Heart left ventricle (tissue), 16 donors: ENCODE data around the gene OTOP3. TPM values are rescaled to one million over a fixed set of nuclear protein-coding genes. Genes with fewer than 3 reads are reported as not detected.

Experiments
- ATAC-seq, 4 donors: fragments of 200-7000 bp; cut with Tn5 transposase; one replicate each; pipeline ENCODE4 v1.9.1; 2020 to 2022; ENCODE audit warnings: moderate library complexity in 4 of 4, mild to moderate bottlenecking in 3 of 4, moderate number of reproducible peaks in 1 of 4
- DNase-seq, 5 donors: peaks; one replicate each; pipeline ENCODE4 v3.0.0-alpha.2; 2020
- H3K27ac ChIP-seq, 12 donors: fragments of 200-600 bp; sonication (generic) in 4 of 12; one replicate each; pipeline versions ENCODE4 v1.5.0 to v1.8.0; 2016 to 2022; ENCODE audit warnings: mild to moderate bottlenecking in 2 of 12
- H3K27me3 ChIP-seq, 9 donors: fragments of 200-600 bp; sonication (generic) in 2 of 9; one replicate each; pipeline versions ENCODE4 v1.5.1 to v1.8.0; 2016 to 2022; ENCODE audit warnings: mild to moderate bottlenecking in 3 of 9
- H3K36me3 ChIP-seq, 9 donors: fragments of 200-600 bp; sonication (generic) in 2 of 9; one replicate each; pipeline versions ENCODE4 v1.5.0 to v1.8.0; 2018 to 2022; ENCODE audit warnings: mild to moderate bottlenecking in 2 of 9
- H3K4me1 ChIP-seq, 12 donors: fragments of 200-600 bp; sonication (generic) in 4 of 12; one replicate each; pipeline versions ENCODE4 v1.5.0 to v1.8.0; 2016 to 2022; ENCODE audit warnings: mild to moderate bottlenecking in 3 of 12
- H3K4me3 ChIP-seq, 12 donors: fragments of 200-600 bp; sonication (generic) in 4 of 12; one replicate each; pipeline versions ENCODE4 v1.5.0 to v1.8.0; 2017 to 2022; ENCODE audit warnings: mild to moderate bottlenecking in 9 of 12, moderate library complexity in 4 of 12
- H3K9me3 ChIP-seq, 12 donors: fragments of 200-600 bp; sonication (generic) in 4 of 12; one replicate each; pipeline versions ENCODE4 v1.5.0 to v1.8.0; 2016 to 2022; ENCODE audit warnings: mild to moderate bottlenecking in 1 of 12
- CTCF ChIP-seq, 12 donors: fragments of 200-600 bp; sonication (generic) in 4 of 12; IDR thresholded peaks; one replicate each; pipeline versions ENCODE4 v1.5.0 to v1.8.0; 2018 to 2022; ENCODE audit warnings: antibody characterized with exemption in 12 of 12, mild to moderate bottlenecking in 5 of 12
- POLR2A ChIP-seq, 2 donors: fragments of 450-650 bp; IDR thresholded peaks; one replicate each; pipeline ENCODE4 v1.6.1; 2017; ENCODE audit warnings: antibody characterized with exemption in 2 of 2, mild to moderate bottlenecking in 2 of 2, moderate library complexity in 2 of 2
- WGBS, 4 donors: extraction: QIAGEN DNeasy Blood & Tissue Kit in 2 of 4; methylation state at CpG; one replicate each; pipeline versions ENCODE4 v1.1.5 to v1.1.7; 2013 to 2018; 5-methylcytosine and 5-hydroxymethylcytosine counted together
- intact Hi-C, 10 donors: fragments of 100-400 bp; cut with DNase I; formaldehyde crosslinking; loops; one replicate each; pipeline versions ENCODE4 v1.11.1 to v1.14.2; 2022
- polyA plus RNA-seq, 2 donors: library from polyadenylated mRNA; stranded (reverse); fragments of 200-250 nt; gene quantifications; one replicate each; pipeline ENCODE4 v1.2.3, GENCODE V29; 2013
- total RNA-seq, 9 donors: library from RNA; depleted of rRNA in 2 of 9; stranded (reverse); fragments of >200 nt in 2 of 9; fragmentation: NEBNext Ultra II Directional in 3 of 9; extraction: Animal tissue kit (Norgen Biotek cat#: 25700) in 3 of 9; gene quantifications; one replicate each; pipeline versions ENCODE4 v1.1.0 to v1.2.4, GENCODE V29; 2016 to 2023
- donor health status: ischemic (EF 13 %, LVEDD 7.1; RV severe dilation, severe dysfunction).
- donor health status: healthy with polysubstance abuse.
- donor health status: DM: no; HTN: yes; CAD: no.
- donor health status: DM: no; HTN: no; CAD: no.
- donor health status: ischemic (EF 25% LVEDD 6.9; RV normal size, moderate dysfunction).
- donor health status: ischemic (EF 25% LVEDD 5.7; RV mildly dilated, moderate dysfunction).
- donor health status: healthy.
- donor health status: DM: yes; HTN: yes; CAD: no.
- donor health status: ischemic (EF 35%, LVEDD 5.7; RV mildly dilated, moderate dysfunction).
- donor health status: nonischemic (EF 11% LVEDD 7.7; RV severe dilation, severe dysfunction).
- donor health status: DM: yes; HTN: yes; CAD: no.
- donor health status: PGD.
- donor health status: ischemic (EF 29% LVEDD 5.4; RV normal size, mild dysfunction).
- donor health status: nonischemic (EF 23%, LVEDD 6.1; RV moderate dilation, normal function).

The OTOP3 gene
- total and polyA plus RNA-seq, 11 donors, result not detected

DNA sequence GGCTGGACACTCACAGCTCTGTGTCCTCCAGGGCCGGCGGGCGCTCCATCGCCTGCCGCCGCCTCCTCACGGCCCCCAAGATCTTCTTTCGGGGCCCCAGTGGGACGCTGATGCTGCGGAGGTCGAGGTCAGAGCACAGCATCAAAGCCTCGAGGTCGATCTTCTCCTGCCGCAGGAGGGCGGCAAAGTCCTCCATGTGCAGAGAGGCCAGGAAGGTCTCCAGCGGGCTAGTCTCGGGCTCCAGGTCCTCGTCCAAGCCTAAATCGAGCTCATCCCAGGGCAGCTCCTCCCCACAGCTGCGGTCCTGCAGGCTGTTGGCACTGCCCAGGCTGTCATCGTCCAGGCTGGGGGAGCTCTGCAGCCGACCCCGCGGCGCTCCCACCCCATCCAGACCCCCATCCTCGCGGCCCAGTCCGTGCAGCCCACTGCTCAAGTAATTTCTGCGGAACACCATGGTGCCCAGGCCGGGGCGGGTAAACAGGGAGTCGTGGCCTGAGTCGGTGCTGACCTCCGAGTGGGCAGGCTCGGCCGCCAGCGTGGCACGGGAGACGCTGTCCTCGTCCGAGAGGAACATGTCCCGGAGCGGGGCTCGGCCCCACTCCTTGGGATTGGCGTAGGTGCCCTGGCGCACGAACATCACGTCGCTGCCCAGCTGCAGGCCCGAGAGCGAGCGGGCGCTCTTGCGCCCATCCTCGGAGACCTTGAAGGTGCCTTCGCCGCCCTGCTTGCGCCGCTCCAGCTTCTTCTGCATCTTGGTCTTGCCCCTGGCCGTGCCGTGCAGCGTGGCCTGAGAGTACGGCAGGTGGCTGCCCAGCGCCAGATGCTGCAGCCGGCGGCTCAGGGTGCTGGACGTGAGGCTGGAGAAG is 16.0 kb upstream of the OTOP3 start:
- DNase-seq, result peak in 1 of 5 donors; percentile 64
- peak in 2 of 4 donors; percentile 27 to 30 for ATAC-seq
- Histone ChIP-seq H3K4me3 (no peak overlapping the region), H3K4me1 (peaks cover 0 to 38% (median 17%) of the 10 kb centered on the region in 12 donors), H3K9me3 (no peaks in the 10 kb centered on the region), H3K27ac (no peak overlapping the region), H3K36me3 (no peaks in the 10 kb centered on the region), H3K27me3 (peaks cover 16 to 66% (median 33%) of the 10 kb centered on the region in 9 donors)
- TF ChIP-seq CTCF (IDR thresholded peaks at IDR 0.05) (peak in 5 of 12 donors; percentile 17 to 35 (median 30)), POLR2A (IDR thresholded peaks at IDR 0.05) (no peak)
- WGBS, 4 donors, result 53 to 68% (median 64%) methylated on average over 58 to 67 of the region's 67 CpGs
- intact Hi-C loops, result no loop called here

GRCh38 chr17:74920306-74920620 is 15.4 kb upstream of the OTOP3 start:
- no peak for ATAC-seq
- no peak overlapping the region for H3K4me3 ChIP-seq

DNA sequence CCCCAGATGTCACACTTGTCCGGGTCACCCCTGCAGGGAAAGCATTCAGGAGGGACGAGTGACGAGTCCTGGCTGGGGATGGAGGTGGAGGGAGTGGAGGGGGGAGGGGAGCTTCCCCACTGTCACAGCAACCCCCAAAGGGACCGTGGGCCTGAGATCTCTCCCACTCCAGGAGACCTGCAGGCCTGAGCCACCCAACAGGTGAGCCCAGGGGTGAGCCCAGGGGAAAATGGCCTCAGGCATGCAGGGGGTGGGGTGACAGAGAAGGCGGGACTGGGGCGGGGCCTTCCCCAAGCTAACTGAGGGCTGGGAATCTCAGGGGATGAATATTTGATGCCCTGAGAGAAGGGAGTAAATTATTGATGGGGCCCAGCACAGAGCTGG is 15.1 kb upstream of the OTOP3 start:
- peaks cover 0 to 40% (median 17%) of the 10 kb centered on the region in 12 donors for H3K4me1 ChIP-seq
- 50 to 67% (median 56%) methylated on average over 5 to 6 of the region's 6 CpGs for WGBS, 4 donors
- no peak overlapping the region for H3K4me3 ChIP-seq
- H3K27ac ChIP-seq, result no peak overlapping the region
- TF ChIP-seq POLR2A (IDR thresholded peaks at IDR 0.05) (no peak), CTCF (IDR thresholded peaks at IDR 0.05) (no peak)
- peaks cover 19 to 74% (median 43%) of the 10 kb centered on the region in 9 donors for H3K27me3 ChIP-seq
- H3K36me3 ChIP-seq, result no peaks in the 10 kb centered on the region
- H3K9me3 ChIP-seq, result no peaks in the 10 kb centered on the region
- intact Hi-C loops, result no loop called here
- DNase-seq, result no peak
- ATAC-seq, result no peak

More at GRCh38 chr17:74920306-74920620, 15.4 kb upstream of the OTOP3 start:
- H3K27ac ChIP-seq, result no peak overlapping the region
- intact Hi-C loops, result no loop called here
- H3K27me3 ChIP-seq, result peaks cover 19 to 72% (median 39%) of the 10 kb centered on the region in 9 donors
- H3K36me3 ChIP-seq, result no peaks in the 10 kb centered on the region
- peak in 1 of 5 donors; percentile 58 for DNase-seq
- H3K9me3 ChIP-seq, result no peaks in the 10 kb centered on the region
- no peak for TF ChIP-seq CTCF (IDR thresholded peaks at IDR 0.05)
- no peak for TF ChIP-seq POLR2A (IDR thresholded peaks at IDR 0.05)
- peaks cover 0 to 40% (median 17%) of the 10 kb centered on the region in 12 donors for H3K4me1 ChIP-seq
- WGBS, 4 donors, result 60 to 83% (median 76%) methylated on average over 4 to 27 of the region's 27 CpGs

DNA sequence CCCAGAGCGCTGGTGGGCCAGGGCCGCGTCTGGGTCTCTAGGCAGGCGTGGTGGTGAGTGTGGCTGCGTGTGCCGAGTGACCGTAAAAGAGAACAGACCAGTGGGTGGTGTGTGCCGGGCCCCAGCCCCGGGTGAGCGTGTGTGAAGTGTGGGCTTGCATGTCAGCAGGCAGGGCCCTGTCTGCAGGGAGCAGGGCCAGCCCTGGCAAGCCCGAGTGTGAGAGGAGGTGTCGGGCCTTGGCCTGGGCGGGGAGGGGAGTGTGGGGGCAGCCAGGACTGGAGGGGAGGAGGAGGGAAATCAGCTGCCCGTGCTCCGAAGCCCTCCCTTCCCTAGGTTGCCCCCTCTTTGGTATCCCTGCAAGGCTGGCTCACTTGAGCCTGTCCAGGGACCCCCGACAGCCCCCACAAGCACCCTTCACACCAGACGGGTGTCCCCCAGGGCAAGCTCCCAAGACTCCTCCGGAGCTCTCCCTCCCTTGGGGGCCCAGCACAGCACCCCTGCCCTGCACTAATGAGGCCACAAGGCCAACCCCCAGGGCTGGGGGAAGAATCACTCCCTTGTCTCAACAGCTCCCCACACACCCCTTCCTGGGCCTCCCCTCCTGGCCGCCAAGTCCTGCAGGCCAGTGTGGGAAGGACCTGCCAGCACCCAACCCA is 14.5 kb upstream of the OTOP3 start:
- Histone ChIP-seq H3K9me3 (no peaks in the 10 kb centered on the region), H3K4me3 (no peak overlapping the region), H3K4me1 (peaks cover 0 to 40% (median 17%) of the 10 kb centered on the region in 12 donors), H3K27ac (no peak overlapping the region), H3K36me3 (no peaks in the 10 kb centered on the region), H3K27me3 (peaks cover 23 to 78% (median 48%) of the 10 kb centered on the region in 9 donors)
- DNase-seq (peak in 1 of 5 donors; percentile 49), ATAC-seq (peak in 2 of 4 donors; percentile 16 to 18)
- intact Hi-C loops, result no loop called here
- 38 to 57% (median 50%) methylated on average over 17 to 19 of the region's 19 CpGs for WGBS, 4 donors
- TF ChIP-seq CTCF (IDR thresholded peaks at IDR 0.05), result no peak
- no peak for TF ChIP-seq POLR2A (IDR thresholded peaks at IDR 0.05)
